GM12878 (cell line): ENCODE data around the gene MAGI1.

Experiments used
- BCL11A ChIP-seq: IDR thresholded peaks from 2 replicates; pipeline ENCODE4 v1.6.1; 2011; ENCODE audit warnings: low read depth, low read length
- ESRRA ChIP-seq: IDR thresholded peaks from 2 replicates; pipeline ENCODE4 v1.6.1; 2012; ENCODE audit warnings: mild to moderate bottlenecking, low read length, improper control_type of control experiment
- JUND ChIP-seq: IDR thresholded peaks from 2 replicates; pipeline ENCODE4 v1.6.1; 2012; ENCODE audit warnings: low read depth, mild to moderate bottlenecking, low read length, improper control_type of control experiment, moderate library complexity
- TF ChIP-seq, protein P1 (sequence below): IDR thresholded peaks from 2 replicates; pipeline ENCODE4 v1.6.1; 2012; ENCODE audit warnings: low read length, inconsistent platforms
- TF ChIP-seq, protein P2 (sequence below), 3 experiments: IDR thresholded peaks in 2 of 3; conservative IDR thresholded peaks in 1 of 3; 2 replicates each; pipeline ENCODE4 v1.5.1; 2011; ENCODE audit warnings: low read depth in 3 of 3, low read length in 3 of 3, mild to moderate bottlenecking in 3 of 3, control low read depth in 2 of 3, moderate library complexity in 2 of 3, inconsistent platforms in 1 of 3, mixed read lengths in 1 of 3; ENCODE audit not compliant: control insufficient read depth in 2 of 3, insufficient read depth in 1 of 3; ENCODE audit errors: extremely low read depth in 1 of 3

DNA sequence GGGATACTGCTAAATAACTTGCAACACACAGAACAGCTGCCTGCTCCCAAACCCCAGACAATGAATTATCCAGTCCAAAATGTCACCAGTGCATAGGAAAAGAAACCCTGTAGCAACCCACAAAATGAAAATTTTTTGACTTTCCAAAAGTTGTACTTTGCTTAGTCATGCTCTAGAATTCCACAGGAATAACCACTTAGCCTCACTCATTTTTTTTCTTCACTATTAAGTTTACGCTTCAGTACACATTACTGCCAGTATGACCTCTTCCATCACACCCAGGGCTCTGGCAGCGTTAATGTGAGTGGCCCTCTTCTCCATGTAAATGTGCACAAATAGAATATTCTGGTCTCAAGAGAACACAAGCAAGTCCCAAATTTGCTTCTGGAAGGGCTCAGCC lies 259.8 kb downstream of the MAGI1 start:
- TF ChIP-seq ESRRA (no peak), JUND (no peak), BCL11A (no peak)
- TF ChIP-seq, protein P1, sequence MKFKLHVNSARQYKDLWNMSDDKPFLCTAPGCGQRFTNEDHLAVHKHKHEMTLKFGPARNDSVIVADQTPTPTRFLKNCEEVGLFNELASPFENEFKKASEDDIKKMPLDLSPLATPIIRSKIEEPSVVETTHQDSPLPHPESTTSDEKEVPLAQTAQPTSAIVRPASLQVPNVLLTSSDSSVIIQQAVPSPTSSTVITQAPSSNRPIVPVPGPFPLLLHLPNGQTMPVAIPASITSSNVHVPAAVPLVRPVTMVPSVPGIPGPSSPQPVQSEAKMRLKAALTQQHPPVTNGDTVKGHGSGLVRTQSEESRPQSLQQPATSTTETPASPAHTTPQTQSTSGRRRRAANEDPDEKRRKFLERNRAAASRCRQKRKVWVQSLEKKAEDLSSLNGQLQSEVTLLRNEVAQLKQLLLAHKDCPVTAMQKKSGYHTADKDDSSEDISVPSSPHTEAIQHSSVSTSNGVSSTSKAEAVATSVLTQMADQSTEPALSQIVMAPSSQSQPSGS, result no peak
- TF ChIP-seq, protein P2, sequence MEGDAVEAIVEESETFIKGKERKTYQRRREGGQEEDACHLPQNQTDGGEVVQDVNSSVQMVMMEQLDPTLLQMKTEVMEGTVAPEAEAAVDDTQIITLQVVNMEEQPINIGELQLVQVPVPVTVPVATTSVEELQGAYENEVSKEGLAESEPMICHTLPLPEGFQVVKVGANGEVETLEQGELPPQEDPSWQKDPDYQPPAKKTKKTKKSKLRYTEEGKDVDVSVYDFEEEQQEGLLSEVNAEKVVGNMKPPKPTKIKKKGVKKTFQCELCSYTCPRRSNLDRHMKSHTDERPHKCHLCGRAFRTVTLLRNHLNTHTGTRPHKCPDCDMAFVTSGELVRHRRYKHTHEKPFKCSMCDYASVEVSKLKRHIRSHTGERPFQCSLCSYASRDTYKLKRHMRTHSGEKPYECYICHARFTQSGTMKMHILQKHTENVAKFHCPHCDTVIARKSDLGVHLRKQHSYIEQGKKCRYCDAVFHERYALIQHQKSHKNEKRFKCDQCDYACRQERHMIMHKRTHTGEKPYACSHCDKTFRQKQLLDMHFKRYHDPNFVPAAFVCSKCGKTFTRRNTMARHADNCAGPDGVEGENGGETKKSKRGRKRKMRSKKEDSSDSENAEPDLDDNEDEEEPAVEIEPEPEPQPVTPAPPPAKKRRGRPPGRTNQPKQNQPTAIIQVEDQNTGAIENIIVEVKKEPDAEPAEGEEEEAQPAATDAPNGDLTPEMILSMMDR (IDR thresholded peaks at IDR 0.05 in 2 of 3, conservative IDR thresholded peaks at IDR 0.05 in 1 of 3; ENCODE audit: control insufficient read depth in 2 of 3, extremely low read depth in 1 of 3, insufficient read depth in 1 of 3, low read depth in 3 of 3, low read length in 3 of 3), result no peak
